Hematopoietic multipotent progenitor cell treated with erythropoietin and hydrocortisone succinate and interleukin-3 and kit ligand, for 15 days (in vitro differentiated cells): Measurements from ENCODE around the gene CTSK.

ENCODE experiments used
- DNase-seq: peaks from one replicate; pipeline ENCODE4 v3.0.0-alpha.2; 2015; ENCODE audit warnings: low spot score

CTSK gene

GRCh38 chr1:150760013-150760412 lies 48.0 kb downstream of the CTSK start:
- DNase-seq, result no peak

DNA sequence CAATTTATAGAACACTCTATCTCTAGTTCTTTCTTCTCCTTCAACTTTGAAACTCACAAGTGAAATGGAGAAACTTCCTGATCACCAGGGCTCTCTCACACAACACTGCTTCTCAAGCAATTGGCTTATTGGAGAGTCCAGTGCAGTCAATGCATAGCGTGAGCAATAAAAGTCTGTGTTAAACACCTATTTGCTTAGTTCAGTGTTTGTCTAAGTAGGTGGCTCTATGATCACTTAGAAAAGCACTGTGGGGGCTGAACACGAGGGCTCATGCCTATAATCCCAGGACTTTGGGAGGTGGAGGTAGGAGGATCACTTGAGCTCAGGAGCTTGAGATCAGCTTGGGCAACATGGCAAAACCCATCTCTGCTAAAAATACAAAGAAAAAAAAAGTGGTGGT lies 54.6 kb downstream of the CTSK start:
- DNase-seq, result no peak

DNA sequence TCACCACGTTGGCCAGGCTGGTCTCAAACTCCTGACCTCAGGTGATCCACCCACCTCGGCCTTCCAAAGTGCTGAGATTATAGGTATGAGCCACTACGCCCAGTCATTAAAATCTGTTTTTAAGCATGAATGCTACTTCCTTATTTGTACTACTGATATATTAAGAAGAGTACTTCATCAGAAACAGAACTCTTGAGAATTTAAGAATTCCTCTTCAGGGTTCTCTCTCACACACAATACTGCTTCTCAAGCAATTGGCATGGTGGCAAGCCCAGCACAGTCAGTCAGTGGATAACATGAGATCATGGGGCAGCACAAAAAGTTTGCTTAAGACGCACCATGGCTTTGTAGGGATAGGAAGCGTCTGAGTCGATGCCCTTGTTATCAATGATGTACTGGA lies 56.6 kb downstream of the CTSK start:
- no peak for DNase-seq

DNA sequence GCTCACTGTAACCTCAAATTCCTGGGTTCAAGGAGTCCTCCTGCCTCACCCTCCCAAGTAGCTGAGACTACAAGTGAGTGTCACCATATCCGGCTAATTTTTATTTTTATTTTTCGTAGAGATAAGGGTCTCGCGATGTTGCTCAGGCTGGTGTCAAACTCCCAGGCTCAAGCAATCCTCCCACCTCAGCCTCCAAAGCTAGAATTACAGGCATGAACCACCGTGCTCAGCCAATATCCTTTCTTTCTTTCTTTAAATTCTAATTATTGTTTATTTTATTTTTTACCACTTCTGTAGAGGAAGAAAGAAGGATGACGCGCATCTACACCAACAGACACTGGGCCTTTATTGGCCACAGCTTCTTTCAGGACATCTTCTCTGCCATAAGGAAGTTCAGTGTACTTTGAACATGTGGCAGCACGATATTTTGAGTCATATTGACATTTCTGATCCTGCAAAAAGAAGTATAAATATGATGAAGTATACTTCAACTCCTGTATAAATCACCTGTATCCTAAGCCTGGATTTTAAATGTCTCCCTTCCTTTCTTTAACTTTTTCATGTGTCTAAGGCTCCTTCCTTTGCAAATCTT lies 58.2 kb downstream of the CTSK start:
- no peak for DNase-seq

DNA sequence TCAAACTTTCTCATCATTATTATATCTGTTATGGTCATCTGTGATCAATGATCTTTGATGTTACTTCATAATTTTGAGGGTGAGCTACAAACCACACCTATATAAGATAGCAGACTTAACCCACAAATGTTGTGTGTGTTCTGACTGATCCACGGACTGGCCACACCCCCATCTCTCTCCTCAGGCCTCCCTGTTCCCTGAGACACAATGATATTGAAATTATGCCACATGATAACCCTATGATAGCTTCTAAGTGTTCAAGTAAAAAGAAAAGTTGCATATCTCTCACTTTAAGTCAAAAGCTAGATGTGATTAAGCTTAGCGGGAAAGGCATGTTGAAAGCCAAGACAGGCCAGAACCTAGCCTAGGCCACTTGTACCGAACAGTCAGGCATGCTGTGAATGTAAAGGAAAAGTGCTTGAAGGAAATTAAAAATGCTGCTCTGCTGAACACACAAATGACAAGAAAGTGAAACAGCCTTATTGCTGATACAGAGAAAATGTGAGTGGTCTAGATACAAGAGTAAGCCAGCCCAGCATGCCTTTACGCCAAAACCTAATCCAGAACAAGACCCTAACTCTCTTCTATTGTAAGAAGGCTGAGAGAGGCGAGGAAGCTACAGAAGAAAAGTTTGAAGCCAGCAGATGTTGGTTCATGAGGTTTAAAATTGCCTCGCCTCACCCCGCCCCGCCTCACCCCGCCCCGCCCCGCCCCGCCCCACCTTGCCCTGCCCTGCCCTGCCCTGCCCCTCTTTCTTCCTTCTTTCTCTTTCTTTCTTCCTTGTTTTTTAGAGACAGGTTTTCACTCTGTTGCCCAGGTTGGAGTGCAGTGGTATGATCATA lies 59.0 kb downstream of the CTSK start:
- no peak for DNase-seq
